HEK293 (cell line): ENCODE results near the gene ANTKMT.

Source experiments
- CTCF ChIA-PET: fragments of 350-600 bp; formaldehyde crosslinking; extraction: SDS; loops from one replicate; lab custom pipeline; 2021; ENCODE audit warnings: antibody characterized with exemption; lab: Yijun Ruan, JAX
- POLR2A ChIA-PET: fragments of 300-600 bp; formaldehyde crosslinking; extraction: SDS; loops from one replicate; lab custom pipeline; 2020; ENCODE audit warnings: antibody characterized with exemption, inconsistent platforms; lab: Yijun Ruan, JAX
- H3K27ac ChIP-seq: fragments of 200-500 bp; sonication (Bioruptor generic); 2 replicates; pipeline ENCODE4 v1.5.1; 2014; ENCODE audit warnings: low read depth, low read length, control low read depth, inconsistent platforms; ENCODE audit errors: extremely low read depth
- H3K36me3 ChIP-seq, 2 experiments: fragments of 200-500 bp in 1 of 2; sonication (Bioruptor generic) in 1 of 2; 1 replicate in 1 of 2; 2 replicates in 1 of 2; pipeline ENCODE4 v1.5.1; 2014 to 2017; ENCODE audit warnings: inconsistent platforms in 2 of 2, low read length in 2 of 2; ENCODE audit not compliant: control insufficient read depth in 2 of 2, insufficient read depth in 1 of 2
- H3K4me1 ChIP-seq: fragments of 200-500 bp; sonication (Bioruptor generic); 2 replicates; pipeline ENCODE4 v1.5.1; 2014; ENCODE audit warnings: mild to moderate bottlenecking, low read length, inconsistent platforms; ENCODE audit not compliant: control insufficient read depth, insufficient read depth
- H3K4me3 ChIP-seq: 2 replicates; pipeline ENCODE4 v1.5.1; 2011; ENCODE audit warnings: low read depth, mild to moderate bottlenecking, control low read depth, low read length, moderate library complexity
- H3K9me3 ChIP-seq: fragments of 200-500 bp; sonication (Bioruptor generic); 2 replicates; pipeline ENCODE4 v1.5.1; 2014; ENCODE audit warnings: low read depth, low read length, inconsistent platforms; ENCODE audit not compliant: control insufficient read depth, insufficient read depth
- BCL11A ChIP-seq: fragments of 450-650 bp; formaldehyde crosslinking; IDR thresholded peaks from 2 replicates; pipeline ENCODE4 v1.5.1; 2016; ENCODE audit warnings: low read depth, missing biosample characterization, missing genetic modification characterization
- BCL11B ChIP-seq: fragments of 450-650 bp; formaldehyde crosslinking; IDR thresholded peaks from 2 replicates; pipeline ENCODE4 v1.5.1; 2016; ENCODE audit warnings: low read depth, missing biosample characterization, missing genetic modification characterization
- GLIS1 ChIP-seq: fragments of 450-650 bp; formaldehyde crosslinking; IDR thresholded peaks from 2 replicates; pipeline ENCODE4 v1.5.1; 2016; ENCODE audit warnings: missing biosample characterization, missing genetic modification characterization
- GLIS2 ChIP-seq: fragments of 450-650 bp; formaldehyde crosslinking; IDR thresholded peaks from 2 replicates; pipeline ENCODE4 v1.5.1; 2016; ENCODE audit warnings: missing biosample characterization, missing genetic modification characterization
- KLF10 ChIP-seq: fragments of 450-650 bp; IDR thresholded peaks from 2 replicates; pipeline ENCODE4 v1.5.1; 2018; ENCODE audit warnings: missing biosample characterization, mild to moderate bottlenecking, missing genetic modification characterization
- KLF8 ChIP-seq: fragments of 450-650 bp; formaldehyde crosslinking; IDR thresholded peaks from 2 replicates; pipeline ENCODE4 v1.5.1; 2016; ENCODE audit warnings: missing biosample characterization, missing genetic modification characterization
- OSR2 ChIP-seq: fragments of 450-650 bp; formaldehyde crosslinking; IDR thresholded peaks from 2 replicates; pipeline ENCODE4 v1.5.1; 2016; ENCODE audit warnings: missing biosample characterization, missing genetic modification characterization
- SCRT2 ChIP-seq: fragments of 450-650 bp; formaldehyde crosslinking; IDR thresholded peaks from 2 replicates; pipeline ENCODE4 v1.5.1; 2016; ENCODE audit warnings: missing biosample characterization, missing genetic modification characterization
- ZBTB21 ChIP-seq: fragments of 450-650 bp; formaldehyde crosslinking; IDR thresholded peaks from 2 replicates; pipeline ENCODE4 v1.5.1; 2017; ENCODE audit warnings: missing biosample characterization, missing genetic modification characterization
- ZIC2 ChIP-seq: fragments of 450-650 bp; formaldehyde crosslinking; IDR thresholded peaks from 2 replicates; pipeline ENCODE4 v1.5.1; 2016; ENCODE audit warnings: missing biosample characterization, missing genetic modification characterization
- ZNF174 ChIP-seq: fragments of 450-650 bp; formaldehyde crosslinking; IDR thresholded peaks from 2 replicates; pipeline ENCODE4 v1.5.0; 2017; ENCODE audit warnings: missing biosample characterization, mild to moderate bottlenecking, missing genetic modification characterization
- ZNF24 ChIP-seq: fragments of 450-650 bp; formaldehyde crosslinking; IDR thresholded peaks from 2 replicates; pipeline ENCODE4 v1.5.1; 2016; ENCODE audit warnings: missing biosample characterization, missing genetic modification characterization
- ZNF341 ChIP-seq: fragments of 450-650 bp; formaldehyde crosslinking; IDR thresholded peaks from 2 replicates; pipeline ENCODE4; 2016; ENCODE audit warnings: low read depth, missing biosample characterization, missing genetic modification characterization
- ZNF350 ChIP-seq: fragments of 450-650 bp; formaldehyde crosslinking; IDR thresholded peaks from 2 replicates; pipeline ENCODE4 v1.5.0; 2017; ENCODE audit warnings: missing biosample characterization, mild to moderate bottlenecking, missing genetic modification characterization
- ZNF366 ChIP-seq: fragments of 450-650 bp; formaldehyde crosslinking; conservative IDR thresholded peaks from 2 replicates; pipeline ENCODE4 v1.5.1; 2016; ENCODE audit warnings: missing biosample characterization, missing genetic modification characterization
- ZNF433 ChIP-seq: fragments of 450-650 bp; formaldehyde crosslinking; IDR thresholded peaks from 2 replicates; pipeline ENCODE4 v1.5.1; 2016; ENCODE audit warnings: missing biosample characterization, missing genetic modification characterization, low read depth
- ZNF600 ChIP-seq: fragments of 450-650 bp; formaldehyde crosslinking; IDR thresholded peaks from 2 replicates; pipeline ENCODE4 v1.5.1; 2016; ENCODE audit warnings: missing biosample characterization, missing genetic modification characterization
- TF ChIP-seq, protein P1 (sequence below): fragments of 450-650 bp; formaldehyde crosslinking; IDR thresholded peaks from 2 replicates; pipeline ENCODE4 v1.5.1; 2016; ENCODE audit warnings: missing biosample characterization, missing genetic modification characterization

Gene ANTKMT

DNA sequence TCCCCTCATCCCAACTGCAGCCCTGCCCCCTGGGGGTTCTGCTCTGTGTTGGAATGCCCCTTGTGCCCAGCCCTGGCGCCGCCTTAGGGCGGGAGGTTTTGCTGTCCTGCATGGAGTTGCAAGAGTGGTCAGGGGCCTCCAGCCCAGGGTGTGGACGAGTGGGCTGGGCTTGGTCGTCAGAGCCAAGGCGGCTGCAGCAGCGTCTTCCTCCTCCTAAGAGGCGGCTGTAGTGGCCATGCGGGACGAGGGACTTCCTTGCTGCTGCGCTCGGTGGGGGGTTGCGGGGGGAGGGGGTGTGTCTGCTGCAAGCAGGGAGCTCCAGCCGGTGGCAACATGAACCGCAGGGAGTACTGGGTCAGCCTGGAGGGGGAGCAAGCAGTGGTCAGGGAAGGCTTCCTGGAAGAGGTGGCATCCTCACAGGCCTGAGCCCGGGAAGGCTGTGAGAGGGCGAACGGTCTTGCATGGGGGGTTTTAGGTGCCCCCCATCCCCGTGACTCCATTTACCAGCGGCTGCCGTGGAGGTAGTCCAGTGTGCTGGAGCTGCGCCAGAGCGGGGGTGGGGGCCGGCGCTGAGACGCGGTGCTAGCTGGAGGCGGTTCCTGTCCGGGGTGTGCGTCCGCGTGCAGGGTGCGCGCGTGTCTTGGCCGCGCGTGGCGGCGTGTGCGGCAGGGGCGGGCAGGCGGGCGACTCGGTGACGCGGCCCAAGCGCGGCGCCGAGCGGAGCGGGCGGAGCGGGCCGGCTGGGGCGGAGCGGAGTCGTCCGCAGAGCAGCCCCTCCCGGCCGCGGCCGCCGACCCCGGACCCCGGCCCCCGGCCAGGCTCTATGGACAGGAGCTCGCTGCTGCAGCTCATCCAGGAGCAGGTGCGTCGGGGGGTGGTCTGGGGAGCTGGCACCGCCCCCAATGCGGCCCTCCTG is 45.7 kb upstream of the ANTKMT start, which contains the start of gene RHBDL1 (continued):
- 0 out of 2 replicates have a peak, but pooled peaks have one; percentile 32 for TF ChIP-seq ZNF600 (tag by site-specific recombination)
- peak; percentile 41; the same call in 1 of the 2 replicates for TF ChIP-seq OSR2 (tag by site-specific recombination)
- TF ChIP-seq ZIC2 (tag by site-specific recombination) = peak; percentile 84
- peak; percentile 41; the same call in 1 of the 2 replicates for TF ChIP-seq KLF8 (tag by site-specific recombination)
- peak; percentile 94 for TF ChIP-seq BCL11B
- no peak for TF ChIP-seq ZBTB21
- TF ChIP-seq GLIS2 (tag by site-specific recombination) = 0 out of 2 replicates have a peak, but pooled peaks have one; percentile 10
- TF ChIP-seq ZNF24 (tag by site-specific recombination) = no peak
- no peak for TF ChIP-seq ZNF366
- peak; percentile 63 for TF ChIP-seq KLF10 (tag by site-specific recombination)
- TF ChIP-seq ZNF433 (tag by site-specific recombination) = no peak
- TF ChIP-seq, protein P1, sequence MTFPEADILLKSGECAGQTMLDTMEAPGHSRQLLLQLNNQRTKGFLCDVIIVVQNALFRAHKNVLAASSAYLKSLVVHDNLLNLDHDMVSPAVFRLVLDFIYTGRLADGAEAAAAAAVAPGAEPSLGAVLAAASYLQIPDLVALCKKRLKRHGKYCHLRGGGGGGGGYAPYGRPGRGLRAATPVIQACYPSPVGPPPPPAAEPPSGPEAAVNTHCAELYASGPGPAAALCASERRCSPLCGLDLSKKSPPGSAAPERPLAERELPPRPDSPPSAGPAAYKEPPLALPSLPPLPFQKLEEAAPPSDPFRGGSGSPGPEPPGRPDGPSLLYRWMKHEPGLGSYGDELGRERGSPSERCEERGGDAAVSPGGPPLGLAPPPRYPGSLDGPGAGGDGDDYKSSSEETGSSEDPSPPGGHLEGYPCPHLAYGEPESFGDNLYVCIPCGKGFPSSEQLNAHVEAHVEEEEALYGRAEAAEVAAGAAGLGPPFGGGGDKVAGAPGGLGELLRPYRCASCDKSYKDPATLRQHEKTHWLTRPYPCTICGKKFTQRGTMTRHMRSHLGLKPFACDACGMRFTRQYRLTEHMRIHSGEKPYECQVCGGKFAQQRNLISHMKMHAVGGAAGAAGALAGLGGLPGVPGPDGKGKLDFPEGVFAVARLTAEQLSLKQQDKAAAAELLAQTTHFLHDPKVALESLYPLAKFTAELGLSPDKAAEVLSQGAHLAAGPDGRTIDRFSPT = peak; percentile 62
- peak; percentile 37 for TF ChIP-seq GLIS1

DNA sequence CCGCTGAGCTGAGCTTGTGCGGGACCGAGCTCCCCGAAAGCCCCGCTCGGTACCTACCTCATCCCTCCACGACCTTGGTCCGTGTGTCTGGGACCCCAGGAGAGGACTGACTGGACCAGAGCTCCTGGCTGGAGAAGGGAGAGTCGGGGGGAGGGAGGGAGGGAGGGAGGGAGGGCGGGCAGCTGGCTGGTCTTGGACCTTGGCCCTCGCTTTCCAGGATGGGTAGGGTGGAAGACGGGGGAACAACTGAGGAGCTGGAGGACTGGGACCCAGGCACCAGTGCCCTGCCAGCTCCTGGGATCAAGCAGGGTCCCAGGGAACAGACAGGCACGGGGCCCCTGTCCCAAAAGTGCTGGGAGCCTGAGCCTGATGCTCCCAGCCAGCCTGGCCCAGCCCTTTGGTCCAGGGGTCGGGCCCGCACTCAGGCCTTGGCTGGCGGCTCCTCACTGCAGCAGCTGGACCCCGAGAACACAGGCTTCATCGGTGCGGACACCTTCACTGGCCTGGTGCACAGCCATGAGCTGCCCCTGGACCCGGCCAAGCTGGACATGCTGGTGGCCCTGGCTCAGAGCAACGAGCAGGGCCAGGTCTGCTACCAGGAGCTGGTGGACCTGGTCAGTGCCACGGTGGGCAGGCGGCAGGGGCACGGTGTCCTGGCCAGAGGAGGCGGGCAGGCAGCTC is 44.9 kb upstream of the ANTKMT start:
- CTCF ChIA-PET = interaction anchor here (0.6 to 1.1 kb wide), 3 partner anchors 9 to 98 kb away, joined by 3 to 6 read pairs (median 4); no protein-coding TSS in a partner anchor

GRCh38 chr16:676565-676902 is 44.4 kb upstream of the ANTKMT start:
- peaks cover 6% of the 10 kb centered on the region; the same call in 1 of the 2 replicates for H3K4me1 ChIP-seq
- no peaks in the 10 kb centered on the region for H3K9me3 ChIP-seq
- peaks cover 0 to 44% of the 10 kb centered on the region in 2 experiments; a peak in 1 of 3 replicates for H3K36me3 ChIP-seq
- CTCF ChIA-PET = interaction anchor here (1.1 kb wide), 1 partner anchor 10 kb away, joined by 6 read pairs; no protein-coding TSS in a partner anchor
- H3K27ac ChIP-seq = no peak overlapping the region
- TF ChIP-seq ZNF350 (tag by site-specific recombination) = no peak
- TF ChIP-seq ZNF341 (tag by site-specific recombination) = no peak
- TF ChIP-seq ZNF600 (tag by site-specific recombination) = 0 out of 2 replicates have a peak, but pooled peaks have one; percentile 16
- TF ChIP-seq, protein P1 = peak; percentile 3; the same call in 1 of the 2 replicates
- POLR2A ChIA-PET = interaction anchor here (1.0 to 2.6 kb wide), 6 partner anchors 8 to 40 kb away, joined by 3 to 10 read pairs (median 6); partner anchors contain the start of genes JMJD8, METTL26, RHOT2 and WDR24
- H3K4me3 ChIP-seq = no peak overlapping the region

More for the DNA sequence above, 44.9 kb upstream of the ANTKMT start:
- Histone ChIP-seq H3K4me1 (peaks cover 5% of the 10 kb centered on the region; the same call in 1 of the 2 replicates), H3K36me3 (peaks cover 0 to 44% of the 10 kb centered on the region in 2 experiments; a peak in 1 of 3 replicates)
- POLR2A ChIA-PET = interaction anchor here (0.7 to 2.6 kb wide), 8 partner anchors 8 to 289 kb away, joined by 3 to 10 read pairs (median 5); partner anchors contain the start of genes JMJD8, METTL26, RHOT2 and WDR24
- peak; percentile 67; the same call in 1 of the 2 replicates for TF ChIP-seq BCL11A
- no peak for TF ChIP-seq SCRT2 (tag by site-specific recombination)
- peak; percentile 75; the same call in 1 of the 2 replicates for TF ChIP-seq BCL11B
- TF ChIP-seq ZNF174 = no peak
- TF ChIP-seq, protein P1 = peak; percentile 69
- TF ChIP-seq, all 188 proteins: peak for 3
- Histone ChIP-seq H3K27ac (no peak overlapping the region), H3K4me3 (no peak overlapping the region), H3K9me3 (no peaks in the 10 kb centered on the region)
